HG02884 (cell line): ENCODE data around the gene NUDT22.

Experiments
- ATAC-seq: cut with Tn5 transposase; IDR thresholded peaks from one replicate; pipeline ENCODE4 v1.9.1; 2021; ENCODE audit warnings: mild to moderate bottlenecking, moderate library complexity; ENCODE audit not compliant: unreplicated experiment

The NUDT22 gene

DNA sequence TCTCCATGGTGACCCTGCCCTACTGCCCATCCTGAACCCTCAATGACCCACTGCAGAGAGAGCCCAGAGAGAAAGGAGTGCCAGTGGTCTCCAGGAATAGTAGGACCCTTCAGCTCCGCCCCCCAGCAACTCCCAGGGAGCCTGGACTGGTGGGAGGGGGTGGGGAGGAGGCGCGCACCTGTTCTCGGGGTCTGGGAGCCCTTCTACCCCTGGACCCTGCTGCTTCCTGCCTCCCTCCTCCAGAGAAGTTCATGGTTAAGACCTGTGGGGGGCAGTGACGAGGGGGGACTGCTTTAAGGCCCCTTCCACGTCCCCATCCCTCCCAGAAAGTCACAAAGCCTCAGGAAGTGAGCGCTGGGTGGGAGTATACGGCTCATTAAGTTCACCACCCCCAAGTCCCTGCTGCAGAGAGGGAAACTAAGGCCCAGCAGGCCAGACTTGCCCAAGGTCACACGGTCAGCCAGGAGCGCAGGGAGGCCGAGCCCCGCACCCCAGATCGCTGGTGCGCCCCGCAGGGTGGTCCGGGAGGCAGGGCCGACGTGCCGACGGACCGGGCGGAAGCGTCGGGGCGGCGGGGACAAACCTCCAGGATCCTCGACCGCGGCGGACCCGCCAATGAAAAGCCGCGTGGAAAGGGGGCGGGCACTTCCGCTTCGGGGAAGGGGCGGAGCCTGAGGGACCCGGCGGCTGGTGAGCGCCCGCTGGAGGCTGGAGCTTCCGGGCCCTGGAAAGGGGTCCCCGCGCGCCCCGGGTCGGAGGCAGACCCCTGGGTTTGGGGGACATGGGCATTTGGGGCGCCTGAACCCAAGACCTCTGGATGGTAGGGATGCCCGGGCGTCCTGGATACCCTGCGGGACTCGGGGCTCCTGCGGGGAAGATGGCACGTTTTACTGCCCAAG, at the start of gene NUDT22, which contains the start of gene TRPT1:
TSS of gene NUDT22 (plus strand) at position 667 of the 899 bp plus-strand sequence. CDS start 379 bp downstream, outside the sequence.
TSS of gene TRPT1 (minus strand) at position 579 of the 899 bp plus-strand sequence. CDS start at position 253, 326 bp downstream.
- no peak for ATAC-seq

- no peak for ATAC-seq
These were observed 49.3 kb upstream of the NUDT22 start for GRCh38 chr11:64176751-64177150.

DNA sequence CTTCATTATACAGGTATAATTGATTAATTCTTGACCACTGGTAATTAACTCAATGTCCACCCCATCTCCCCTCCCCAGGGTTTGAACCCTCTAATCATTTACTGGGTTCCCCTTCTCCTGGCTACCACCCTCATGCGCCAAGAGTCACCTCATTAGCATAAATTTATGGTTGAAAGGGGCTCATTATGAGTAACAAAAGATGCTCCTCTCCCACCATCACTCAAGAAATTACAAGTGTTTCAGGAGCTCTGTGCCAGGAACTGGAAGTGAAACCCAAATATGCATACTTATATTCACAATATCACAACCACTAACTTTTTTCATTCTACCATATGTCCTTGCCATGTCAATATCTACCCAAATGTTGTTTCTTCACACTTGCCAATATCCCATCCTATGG, 47.9 kb upstream of the NUDT22 start:
- no peak for ATAC-seq

GRCh38 chr11:64178951-64179639, 47.0 kb upstream of the NUDT22 start:
- no peak for ATAC-seq

- ATAC-seq: no peak
These were observed 45.2 kb upstream of the NUDT22 start for GRCh38 chr11:64180891-64181290.

GRCh38 chr11:64181506-64182411, 44.3 kb upstream of the NUDT22 start:
- ATAC-seq: no peak

DNA sequence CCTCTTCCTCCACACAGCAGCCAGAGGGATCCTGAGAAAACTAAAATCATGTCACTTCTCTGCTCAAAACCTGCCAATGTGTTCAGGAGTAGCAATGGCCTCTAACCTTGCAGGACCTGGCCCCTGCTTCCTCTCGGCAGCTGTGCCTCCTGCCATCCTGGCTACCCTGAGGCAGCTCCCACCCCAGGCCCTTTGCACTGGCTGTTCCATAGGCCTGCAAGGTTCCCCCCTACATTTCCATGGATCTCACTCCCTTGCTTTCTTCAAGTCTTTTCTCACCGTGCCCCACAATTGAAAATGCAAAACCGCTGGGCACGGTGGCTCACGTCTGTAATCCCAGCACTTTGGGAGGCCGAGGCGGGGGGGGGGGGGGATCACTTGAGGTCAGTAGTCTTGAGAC, 42.2 kb upstream of the NUDT22 start:
- ATAC-seq: no peak

DNA sequence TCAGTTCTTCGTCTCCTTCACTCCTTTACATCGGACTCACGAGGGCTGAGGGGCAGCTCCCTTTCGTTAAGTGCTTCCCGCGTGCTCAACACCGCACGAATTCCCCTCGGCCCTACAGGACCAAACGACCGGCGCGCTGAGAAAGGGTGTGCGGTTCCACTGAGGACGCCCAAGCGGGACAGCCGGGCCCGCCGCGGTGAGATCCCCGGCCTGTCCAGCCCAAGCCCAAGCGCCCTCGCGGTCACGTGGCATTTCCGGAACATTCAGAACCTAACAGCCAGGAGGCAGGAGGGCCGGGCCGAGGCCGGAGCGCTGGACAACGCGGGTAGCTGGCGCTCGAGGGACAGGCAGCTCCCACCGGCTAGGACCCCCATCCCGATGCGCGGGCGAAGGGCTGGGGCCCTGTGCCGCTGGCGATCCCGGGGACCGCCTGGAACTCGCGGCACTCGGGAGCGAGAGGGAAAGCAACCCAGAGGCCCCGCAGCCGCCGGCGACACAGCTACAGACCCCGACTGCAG, 40.8 kb upstream of the NUDT22 start:
- ATAC-seq: peak; percentile 10

- ATAC-seq: peak; percentile 77
These were observed 40.2 kb upstream of the NUDT22 start, which contains the start of gene STIP1 for GRCh38 chr11:64185693-64186491. Gene STIP1, plus strand, starts transcription at chr11:64186171. Its CDS starts 91 bp downstream, at chr11:64186262.

- ATAC-seq: no peak
These were observed 39.4 kb upstream of the NUDT22 start for GRCh38 chr11:64186492-64187165.

- ATAC-seq: no peak
These were observed 33.6 kb upstream of the NUDT22 start for GRCh38 chr11:64192434-64192833.

- ATAC-seq: no peak
These were observed 29.4 kb upstream of the NUDT22 start for GRCh38 chr11:64196626-64197025.

DNA sequence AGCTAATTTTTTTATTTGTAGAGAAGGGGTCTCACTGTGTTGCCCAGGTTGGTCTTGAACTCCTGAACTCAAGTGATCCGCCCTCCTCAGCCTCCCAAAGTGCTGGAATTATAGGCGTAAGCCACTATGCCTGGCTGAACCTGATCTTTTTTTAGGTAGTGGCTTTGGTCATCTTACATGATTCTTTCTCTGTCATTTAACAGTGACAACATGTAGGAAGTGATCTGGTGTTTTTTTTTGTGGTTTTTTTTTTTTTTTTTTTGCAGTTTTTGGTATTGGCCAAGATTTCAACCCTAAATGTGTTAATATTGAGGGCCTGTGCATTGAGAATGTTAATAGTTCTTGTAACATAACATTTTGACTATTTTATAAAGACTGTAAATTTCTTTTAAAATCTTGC, 27.6 kb upstream of the NUDT22 start:
- ATAC-seq: no peak

GRCh38 chr11:64201543-64201942, 24.5 kb upstream of the NUDT22 start:
- no peak for ATAC-seq

- no peak for ATAC-seq
These were observed 23.1 kb upstream of the NUDT22 start for GRCh38 chr11:64202992-64203391.

GRCh38 chr11:64203421-64204079, 22.5 kb upstream of the NUDT22 start:
- ATAC-seq: no peak

- ATAC-seq: no peak
These were observed 22.0 kb upstream of the NUDT22 start for GRCh38 chr11:64204080-64204440.

DNA sequence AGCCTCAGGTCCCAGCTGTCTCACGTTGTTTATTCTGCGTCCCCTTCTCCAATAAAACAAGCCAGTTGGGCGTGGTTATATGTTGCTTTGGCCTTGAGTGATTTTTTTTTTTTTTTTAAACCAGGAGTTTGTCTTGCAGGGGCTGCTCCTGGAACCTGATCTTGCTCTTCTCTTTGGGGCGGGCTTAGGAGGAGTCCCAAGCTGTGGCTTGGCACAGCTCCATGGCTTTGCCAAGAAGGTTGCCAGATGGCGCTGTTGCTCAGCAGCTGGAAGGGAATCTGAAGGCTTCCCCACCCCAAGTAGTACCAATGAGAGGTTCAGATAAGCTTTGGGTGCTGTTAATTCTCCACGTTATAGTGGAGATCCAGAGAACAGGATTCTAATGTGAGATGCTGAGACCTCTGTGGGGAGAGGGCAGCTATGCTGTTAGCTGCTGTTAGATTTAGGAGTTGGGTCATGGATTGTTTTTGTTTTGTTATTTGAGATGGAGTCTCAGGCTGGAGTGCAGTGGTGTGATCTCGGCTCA, 21.5 kb upstream of the NUDT22 start:
- ATAC-seq: no peak
